Ishikawa (cell line): ENCODE measurements around the gene BRD2.

Source experiments
- CEBPB ChIP-seq: IDR thresholded peaks from 2 replicates; pipeline ENCODE4 v1.6.1; 2012
- CREB1 ChIP-seq: IDR thresholded peaks from 2 replicates; pipeline ENCODE4 v1.6.1; 2012; ENCODE audit warnings: low read depth
- EGR1 ChIP-seq: IDR thresholded peaks from 2 replicates; pipeline ENCODE4 v1.6.1; 2012
- EP300 ChIP-seq: IDR thresholded peaks from 2 replicates; pipeline ENCODE4 v1.6.1; 2012; ENCODE audit warnings: borderline replicate concordance
- FOXM1 ChIP-seq: IDR thresholded peaks from 2 replicates; pipeline ENCODE4 v1.6.1; 2012; ENCODE audit warnings: low read depth, borderline replicate concordance
- MAX ChIP-seq: IDR thresholded peaks from 2 replicates; pipeline ENCODE4 v1.6.1; 2012
- NFIC ChIP-seq: IDR thresholded peaks from 2 replicates; pipeline ENCODE4 v1.6.1; 2012
- RAD21 ChIP-seq: IDR thresholded peaks from 2 replicates; pipeline ENCODE4 v1.6.1; 2012; ENCODE audit warnings: low read depth
- REST ChIP-seq: IDR thresholded peaks from 2 replicates; pipeline ENCODE4 v1.6.1; 2012; ENCODE audit warnings: low read depth, mild to moderate bottlenecking
- TAF1 ChIP-seq: IDR thresholded peaks from 2 replicates; pipeline ENCODE4 v1.6.1; 2012; ENCODE audit warnings: low read depth, mild to moderate bottlenecking
- TCF12 ChIP-seq: IDR thresholded peaks from 2 replicates; pipeline ENCODE4 v1.6.1; 2012; ENCODE audit warnings: low read depth
- TEAD4 ChIP-seq: IDR thresholded peaks from 2 replicates; pipeline ENCODE4 v1.6.1; 2012
- USF1 ChIP-seq: IDR thresholded peaks from 2 replicates; pipeline ENCODE4 v1.6.1; 2012
- YY1 ChIP-seq: IDR thresholded peaks from 2 replicates; pipeline ENCODE4 v1.6.1; 2012; ENCODE audit warnings: low read depth
- ZBTB7A ChIP-seq: IDR thresholded peaks from 2 replicates; pipeline ENCODE4 v1.6.1; 2012; ENCODE audit warnings: low read depth

Gene BRD2

GRCh38 chr6:32972353-32973143, 4.2 kb downstream of the BRD2 start:
- TF ChIP-seq EP300 (no peak), RAD21 (no peak), FOXM1 (no peak), USF1 (no peak), REST (no peak), ZBTB7A (peak; percentile 85; the same call in 1 of the 2 replicates), TAF1 (peak; percentile 65; the same call in 1 of the 2 replicates), CEBPB (no peak), YY1 (peak; percentile 78), CREB1 (no peak), MAX (no peak), TEAD4 (no peak; the same call in 1 of the 2 replicates), EGR1 (peak; percentile 6), TCF12 (no peak), NFIC (no peak)

GRCh38 chr6:32973144-32974015, 5.0 kb downstream of the BRD2 start:
- TF ChIP-seq REST (no peak), USF1 (no peak), EGR1 (no peak), TEAD4 (no peak), YY1 (no peak), CREB1 (no peak), MAX (no peak), RAD21 (no peak), FOXM1 (no peak), TAF1 (no peak), EP300 (no peak), CEBPB (no peak), TCF12 (no peak), ZBTB7A (no peak)

- TF ChIP-seq EP300 = no peak
- no peak for TF ChIP-seq TCF12
- TF ChIP-seq TAF1 = no peak
- no peak for TF ChIP-seq USF1
- TF ChIP-seq NFIC = no peak
- TF ChIP-seq EGR1 = no peak
- no peak for TF ChIP-seq ZBTB7A
- no peak for TF ChIP-seq CEBPB
- TF ChIP-seq YY1 = no peak
- no peak for TF ChIP-seq RAD21
Observed at GRCh38 chr6:32974016-32974333, 5.6 kb downstream of the BRD2 start.

- TF ChIP-seq CREB1 = no peak
- TF ChIP-seq EGR1 = no peak
- TF ChIP-seq EP300 = no peak
- no peak for TF ChIP-seq FOXM1
- TF ChIP-seq ZBTB7A = no peak
- TF ChIP-seq CEBPB = no peak
- no peak for TF ChIP-seq MAX
- no peak for TF ChIP-seq TCF12
- no peak for TF ChIP-seq TEAD4
- TF ChIP-seq USF1 = no peak
- no peak for TF ChIP-seq NFIC
Observed at GRCh38 chr6:32974541-32975308, 6.3 kb downstream of the BRD2 start.
